NK-92 treated with Interleukin-12 subunit alpha and Interleukin-12 subunit beta, amount 100 ng/mL, for 24 hours (cell line): ENCODE measurements around the gene SPAG5.
A peak's percentile ranks its signal among the peaks of the same experiment; 100 is the strongest.

Experiments used
- DNase-seq: peaks from one replicate; lab custom pipeline; 2025; lab: John Stamatoyannopoulos, UW

Gene SPAG5, protein sequence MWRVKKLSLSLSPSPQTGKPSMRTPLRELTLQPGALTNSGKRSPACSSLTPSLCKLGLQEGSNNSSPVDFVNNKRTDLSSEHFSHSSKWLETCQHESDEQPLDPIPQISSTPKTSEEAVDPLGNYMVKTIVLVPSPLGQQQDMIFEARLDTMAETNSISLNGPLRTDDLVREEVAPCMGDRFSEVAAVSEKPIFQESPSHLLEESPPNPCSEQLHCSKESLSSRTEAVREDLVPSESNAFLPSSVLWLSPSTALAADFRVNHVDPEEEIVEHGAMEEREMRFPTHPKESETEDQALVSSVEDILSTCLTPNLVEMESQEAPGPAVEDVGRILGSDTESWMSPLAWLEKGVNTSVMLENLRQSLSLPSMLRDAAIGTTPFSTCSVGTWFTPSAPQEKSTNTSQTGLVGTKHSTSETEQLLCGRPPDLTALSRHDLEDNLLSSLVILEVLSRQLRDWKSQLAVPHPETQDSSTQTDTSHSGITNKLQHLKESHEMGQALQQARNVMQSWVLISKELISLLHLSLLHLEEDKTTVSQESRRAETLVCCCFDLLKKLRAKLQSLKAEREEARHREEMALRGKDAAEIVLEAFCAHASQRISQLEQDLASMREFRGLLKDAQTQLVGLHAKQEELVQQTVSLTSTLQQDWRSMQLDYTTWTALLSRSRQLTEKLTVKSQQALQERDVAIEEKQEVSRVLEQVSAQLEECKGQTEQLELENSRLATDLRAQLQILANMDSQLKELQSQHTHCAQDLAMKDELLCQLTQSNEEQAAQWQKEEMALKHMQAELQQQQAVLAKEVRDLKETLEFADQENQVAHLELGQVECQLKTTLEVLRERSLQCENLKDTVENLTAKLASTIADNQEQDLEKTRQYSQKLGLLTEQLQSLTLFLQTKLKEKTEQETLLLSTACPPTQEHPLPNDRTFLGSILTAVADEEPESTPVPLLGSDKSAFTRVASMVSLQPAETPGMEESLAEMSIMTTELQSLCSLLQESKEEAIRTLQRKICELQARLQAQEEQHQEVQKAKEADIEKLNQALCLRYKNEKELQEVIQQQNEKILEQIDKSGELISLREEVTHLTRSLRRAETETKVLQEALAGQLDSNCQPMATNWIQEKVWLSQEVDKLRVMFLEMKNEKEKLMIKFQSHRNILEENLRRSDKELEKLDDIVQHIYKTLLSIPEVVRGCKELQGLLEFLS

DNA sequence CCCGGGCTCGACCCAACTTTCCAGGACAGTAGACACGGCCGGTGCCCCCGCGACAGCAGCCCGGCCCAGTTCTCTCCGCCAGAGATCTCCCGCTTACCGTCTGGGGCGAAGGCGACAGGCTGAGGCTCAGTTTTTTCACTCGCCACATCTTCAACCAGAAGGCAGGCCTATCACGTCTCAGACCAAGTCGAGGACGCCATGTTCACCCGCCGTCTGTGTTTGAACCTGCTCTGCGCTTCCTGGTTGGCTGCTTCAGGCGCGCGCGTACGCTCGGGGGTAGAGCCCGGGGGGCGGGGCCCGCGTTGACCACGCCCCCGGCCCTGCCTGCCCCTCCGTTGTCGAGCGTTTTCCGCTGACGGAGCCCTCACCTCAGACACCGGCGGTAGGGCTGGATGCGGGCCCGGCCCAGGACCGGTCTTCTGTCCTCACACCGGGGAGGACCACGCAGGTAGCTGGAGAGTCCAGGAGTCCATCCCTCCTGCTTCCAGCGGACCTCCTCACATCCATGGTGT is at the start of gene SPAG5:
Gene SPAG5, minus strand, starts transcription at position 227 of the 512 bp plus-strand sequence. Its CDS starts 79 bp downstream, at position 148.
- peak; percentile 89 for DNase-seq

DNA sequence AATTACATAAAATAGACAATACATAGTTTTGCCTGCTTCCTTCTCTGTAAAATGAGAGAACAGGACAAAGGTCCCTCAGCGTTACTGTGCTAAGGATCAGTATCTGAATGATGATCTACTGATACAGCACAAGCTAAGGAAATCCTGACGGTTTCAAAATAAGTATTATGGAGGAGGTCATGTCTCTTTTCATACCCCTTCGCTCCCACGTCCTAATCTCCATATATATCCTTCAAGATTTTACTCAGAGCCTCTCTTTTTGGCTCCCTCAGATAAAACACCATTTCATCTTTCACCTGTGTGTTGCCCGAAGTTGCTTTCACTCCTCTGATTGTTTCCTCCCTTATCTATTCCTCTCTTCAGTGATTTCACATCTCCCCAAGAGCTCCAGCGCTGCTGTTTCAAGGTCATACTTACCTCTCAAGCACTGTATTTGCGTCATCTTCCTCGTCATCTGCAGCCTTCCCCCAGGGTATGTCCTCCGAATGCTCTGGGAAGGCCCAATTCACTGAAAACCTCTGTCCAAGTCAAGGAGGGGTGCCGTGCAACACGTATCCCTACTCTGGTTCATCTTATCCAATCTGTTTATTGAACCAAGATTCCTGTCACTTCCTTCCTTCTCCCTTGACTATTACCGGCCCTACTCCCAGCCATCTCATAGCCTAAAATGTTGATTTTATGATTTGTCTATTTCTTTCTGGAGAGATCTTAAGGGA is 47.4 kb upstream of the SPAG5 start:
- DNase-seq: no peak

DNA sequence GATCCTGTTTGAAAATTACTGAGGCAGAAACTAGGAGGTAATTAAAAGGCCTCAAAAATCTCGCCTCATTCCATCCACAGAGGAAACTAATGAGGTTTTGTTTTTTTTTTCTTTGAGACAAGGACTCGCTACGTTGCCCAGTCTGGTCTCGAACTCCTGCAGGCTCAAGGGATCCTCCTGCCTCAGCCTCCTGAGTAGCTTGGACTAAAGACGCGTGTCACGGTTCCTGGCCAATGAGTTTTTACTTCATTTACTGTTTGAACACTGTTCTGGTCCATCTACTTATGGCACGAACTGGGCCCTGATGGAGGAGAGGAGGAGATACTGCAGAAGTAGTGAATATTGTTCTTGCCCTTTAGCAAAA is 46.7 kb upstream of the SPAG5 start:
- DNase-seq: no peak

DNA sequence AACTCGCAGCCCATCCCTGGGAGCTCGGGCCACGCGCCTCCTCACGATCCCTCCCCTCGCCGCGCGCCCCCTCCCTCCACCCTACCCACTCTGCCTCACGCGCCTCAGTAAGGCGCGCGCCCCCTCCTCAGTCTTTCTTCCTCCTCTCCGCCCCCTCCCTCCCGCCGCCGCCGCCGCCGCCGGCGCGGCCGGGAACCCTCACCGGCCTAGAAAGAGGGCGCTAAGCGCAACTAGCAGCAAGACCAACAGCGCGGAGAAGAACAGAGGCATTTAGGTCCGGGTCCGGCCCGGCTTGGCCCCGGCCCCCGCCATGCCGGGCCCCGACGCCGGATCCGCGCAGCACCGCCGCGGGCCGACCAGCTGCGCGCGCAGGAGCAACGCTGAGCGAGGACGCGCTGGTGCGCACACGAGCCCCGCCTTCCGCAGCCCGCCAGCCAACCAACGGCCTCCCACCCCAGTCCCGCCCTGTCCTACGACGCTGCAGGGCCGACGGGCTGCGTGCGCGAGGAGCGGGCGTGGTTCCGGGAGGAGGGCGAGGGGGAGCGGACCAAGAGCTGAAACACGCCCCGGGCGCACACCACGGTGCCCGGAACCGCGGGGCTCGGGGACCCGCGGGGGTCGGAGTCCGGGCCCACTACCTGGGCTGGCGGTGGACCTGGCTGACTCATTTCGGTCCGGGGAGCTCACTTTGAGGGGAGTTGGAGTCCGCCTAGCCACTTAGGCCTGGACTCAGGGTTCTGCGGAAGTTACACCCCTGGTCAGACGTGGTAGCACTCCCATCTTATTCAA is 46.2 kb upstream of the SPAG5 start, which contains the start of gene BLTP2:
Gene BLTP2, minus strand, starts transcription at position 372 of the 789 bp plus-strand sequence. Its CDS starts 102 bp downstream, at position 270.
- DNase-seq: peak; percentile 95

DNA sequence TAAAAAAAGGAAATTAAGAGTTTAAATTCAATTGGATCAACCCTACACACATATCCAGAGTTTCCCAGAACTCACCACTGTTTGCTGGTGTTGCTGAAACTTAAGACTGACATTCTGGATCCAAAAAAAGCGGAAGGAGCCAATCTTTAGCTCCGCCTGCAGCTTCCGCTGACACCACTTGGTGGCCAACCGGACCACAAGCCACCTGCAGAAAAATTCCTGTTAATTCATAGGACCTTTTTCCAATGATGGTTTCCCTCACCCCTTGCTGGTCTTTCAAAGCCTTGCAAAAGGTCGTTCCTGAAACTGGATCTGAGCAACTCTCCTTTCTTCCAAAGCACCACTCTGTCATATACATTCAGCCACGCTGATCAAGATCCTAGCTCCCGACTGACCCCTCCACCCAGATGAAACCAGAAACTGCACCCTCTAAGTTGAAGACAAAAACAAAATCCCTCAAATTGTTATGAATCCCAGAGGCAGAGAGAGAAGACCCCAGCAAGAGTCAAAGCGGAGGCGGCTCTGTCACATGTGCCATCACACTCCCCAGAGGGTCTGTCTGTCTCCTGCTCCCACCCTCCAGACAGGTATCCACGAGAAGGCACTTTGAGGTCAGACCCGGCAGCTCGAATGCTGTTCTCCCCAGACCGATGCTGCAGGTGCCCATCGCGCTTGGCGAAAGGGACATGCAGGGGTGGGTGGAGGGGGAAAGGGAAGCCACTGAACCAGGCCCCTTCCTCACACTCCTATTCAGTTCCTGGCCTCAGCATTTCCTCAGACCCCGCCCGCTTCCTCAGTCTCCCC is 45.4 kb upstream of the SPAG5 start:
- DNase-seq: no peak

DNA sequence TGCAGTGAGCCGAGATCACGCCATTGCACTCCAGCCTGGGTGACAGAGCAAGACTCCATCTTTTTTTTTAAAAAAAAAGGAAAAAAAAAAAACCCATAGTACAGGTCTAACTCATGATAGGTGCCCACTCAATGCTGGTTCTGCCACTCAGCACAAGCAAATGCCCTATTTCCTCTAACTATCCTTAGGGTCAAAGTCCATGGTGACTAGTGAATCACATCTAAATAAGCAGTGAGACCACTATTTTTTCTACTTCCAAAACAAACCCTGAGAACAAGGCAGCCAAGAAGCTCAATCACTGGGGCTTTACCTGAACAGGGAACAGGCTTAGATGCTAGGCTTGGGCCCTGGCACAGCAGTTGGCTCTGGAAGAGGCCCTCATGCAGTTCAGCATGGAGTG is 42.8 kb upstream of the SPAG5 start:
- DNase-seq: no peak

DNA sequence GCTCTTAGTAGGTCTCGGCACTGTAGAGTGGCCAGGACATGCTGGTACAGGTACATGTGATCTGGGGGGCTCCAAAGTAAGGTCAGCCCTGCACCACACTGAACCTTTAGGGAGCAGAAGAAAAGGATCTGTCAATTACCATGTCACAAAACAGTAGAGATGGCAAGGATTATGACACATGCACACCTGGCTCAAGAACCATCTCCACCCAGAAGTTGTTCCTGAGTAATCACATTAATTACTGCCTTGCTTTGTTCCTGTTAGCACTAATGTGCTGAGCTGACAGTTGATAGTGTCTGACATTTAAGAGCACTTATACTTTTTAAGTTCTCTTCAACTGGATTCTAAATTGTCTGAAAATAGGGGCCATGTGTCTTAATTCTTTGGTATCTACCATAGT is 36.7 kb upstream of the SPAG5 start:
- DNase-seq: no peak

DNA sequence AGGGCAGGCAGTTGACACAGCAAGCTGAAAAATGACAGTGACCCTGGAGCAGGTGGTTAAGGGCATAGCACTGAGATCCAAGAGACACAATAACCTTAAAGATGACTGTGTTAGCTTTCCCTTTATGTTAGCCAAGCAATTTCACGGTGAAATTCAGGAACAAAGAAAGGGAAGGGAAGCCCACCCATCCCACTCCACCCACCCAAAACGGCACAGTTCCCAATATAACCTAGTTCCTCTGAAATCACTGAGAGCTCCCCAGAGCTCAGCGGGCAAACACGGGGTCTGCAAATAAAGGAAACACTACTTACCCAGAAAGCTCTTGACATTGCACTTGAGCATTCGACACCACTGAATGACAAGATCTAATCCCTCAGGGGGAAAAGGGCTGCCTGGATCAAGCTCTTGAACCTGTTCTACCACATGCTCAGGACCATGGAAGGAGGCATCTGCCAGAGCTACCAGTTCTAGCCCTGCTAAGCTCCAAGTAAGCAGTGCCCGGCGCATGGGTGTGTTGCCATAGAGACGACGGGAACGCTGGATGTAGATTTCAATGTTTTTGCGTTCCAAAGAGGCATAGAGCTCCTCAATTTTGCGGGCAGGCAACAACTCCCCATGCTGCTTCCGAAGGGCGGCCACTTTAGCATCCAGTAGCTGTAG is 35.5 kb upstream of the SPAG5 start:
- DNase-seq: no peak

DNA sequence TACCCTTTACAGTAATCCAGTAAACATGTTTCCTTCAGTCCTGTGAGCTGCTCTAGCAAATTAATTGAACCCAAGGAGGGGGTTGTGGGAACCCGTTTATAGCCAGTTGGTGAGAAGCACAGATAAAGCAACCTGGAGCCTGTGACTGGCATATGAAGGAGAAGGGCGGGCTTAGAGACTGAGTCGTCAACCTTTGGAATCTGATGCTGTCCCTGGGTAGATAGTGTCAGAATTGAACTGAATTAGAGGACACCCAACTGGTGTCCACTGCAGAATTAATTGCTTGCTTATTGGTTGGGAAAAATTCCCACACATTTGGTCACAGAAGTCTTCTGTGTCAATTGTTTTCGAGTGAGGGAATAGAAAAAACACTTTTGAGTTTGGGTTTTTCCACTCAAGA is 28.0 kb upstream of the SPAG5 start:
- DNase-seq: no peak

DNA sequence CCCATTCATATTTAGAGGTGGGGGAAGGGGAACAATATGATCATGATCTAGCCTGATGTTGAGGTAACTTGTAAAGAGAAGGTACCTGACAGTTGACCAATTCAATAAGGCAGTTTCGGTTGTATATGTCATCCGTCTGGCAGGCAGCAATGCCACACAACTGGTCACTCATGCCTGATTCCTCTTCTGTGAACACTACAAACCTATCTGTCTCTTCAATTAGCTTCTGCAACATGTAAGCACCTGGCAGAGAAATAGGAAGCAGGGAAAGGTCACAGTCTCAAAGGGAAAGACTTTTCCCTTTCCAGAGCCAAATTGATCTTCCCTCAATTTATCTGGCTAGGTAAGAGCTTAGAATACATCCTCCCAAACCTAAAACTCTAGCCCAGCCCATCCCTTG is 25.3 kb upstream of the SPAG5 start:
- DNase-seq: no peak

DNA sequence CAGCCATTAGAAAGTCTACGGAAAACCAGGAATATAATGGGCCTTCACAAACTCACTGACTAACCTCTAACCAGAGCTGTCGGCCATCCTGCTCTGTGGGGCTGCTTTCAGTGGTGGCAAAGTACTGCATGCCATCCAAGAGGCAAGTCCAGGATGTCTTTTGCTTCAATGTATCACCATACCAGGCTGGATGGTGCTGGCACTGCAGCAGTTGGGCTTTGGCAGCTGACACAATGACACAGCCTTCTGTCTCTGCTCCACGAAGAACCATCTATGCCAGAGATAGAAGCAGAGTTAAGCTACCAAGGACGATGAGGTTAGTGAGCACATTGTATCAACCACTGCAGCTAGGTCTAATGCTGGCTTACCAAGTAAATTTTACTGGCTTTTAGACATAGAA is 24.9 kb upstream of the SPAG5 start:
- DNase-seq: no peak

DNA sequence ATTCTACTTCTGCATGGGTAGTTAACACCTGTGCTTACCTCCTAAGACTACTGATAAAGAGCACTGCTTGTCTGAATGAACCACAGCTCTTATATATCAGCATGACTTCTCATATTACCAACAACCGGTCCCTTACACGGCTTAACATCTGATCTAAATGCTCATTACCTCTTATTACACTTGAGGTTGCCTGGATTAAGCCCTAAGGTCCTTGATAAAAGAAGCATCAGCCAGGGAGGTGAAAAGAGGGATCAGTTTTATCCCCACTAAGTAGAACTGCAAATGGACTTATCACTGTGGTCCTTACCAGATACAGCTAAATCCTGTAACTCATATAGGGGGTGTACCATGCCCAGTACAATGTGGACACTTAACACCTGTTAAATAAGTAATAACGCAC is 23.4 kb upstream of the SPAG5 start:
- no peak for DNase-seq

DNA sequence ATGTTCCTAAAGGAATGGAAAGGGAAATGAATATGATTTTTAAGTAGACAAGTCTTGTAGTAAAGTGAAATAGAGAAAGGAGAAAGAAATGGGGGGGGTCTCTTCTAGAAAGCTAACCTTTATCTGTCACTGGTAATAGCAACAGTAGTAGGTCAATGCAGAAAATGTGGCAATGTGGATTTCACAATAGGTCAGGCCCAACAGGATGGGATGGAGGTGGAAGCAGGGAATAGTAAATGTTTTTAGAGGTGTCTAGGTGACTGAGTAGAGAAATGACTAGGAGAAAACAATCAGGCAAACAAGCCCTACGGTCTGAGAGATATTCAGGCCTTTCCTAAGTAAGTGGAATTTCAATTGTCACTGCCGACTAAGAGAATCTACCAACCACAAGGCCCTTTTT is 21.2 kb upstream of the SPAG5 start:
- no peak for DNase-seq

DNA sequence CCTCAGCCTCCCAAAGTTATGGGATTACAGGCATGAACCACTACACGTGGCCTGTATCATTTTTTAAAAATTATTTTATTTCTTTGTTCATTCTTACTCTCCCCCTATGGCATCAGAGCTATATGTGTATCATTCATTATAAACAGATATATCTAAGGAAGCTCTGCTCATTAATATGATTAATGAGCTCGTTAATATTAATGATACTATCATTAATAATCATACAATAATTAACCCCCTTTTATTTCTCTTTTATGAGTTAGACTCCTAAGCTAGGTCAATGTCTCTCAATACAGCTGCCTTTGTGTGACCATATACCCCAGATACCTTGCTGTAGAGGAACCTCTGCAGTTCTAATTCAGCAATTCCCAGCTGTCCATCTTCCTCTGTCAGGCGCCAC is 19.6 kb upstream of the SPAG5 start:
- no peak for DNase-seq

DNA sequence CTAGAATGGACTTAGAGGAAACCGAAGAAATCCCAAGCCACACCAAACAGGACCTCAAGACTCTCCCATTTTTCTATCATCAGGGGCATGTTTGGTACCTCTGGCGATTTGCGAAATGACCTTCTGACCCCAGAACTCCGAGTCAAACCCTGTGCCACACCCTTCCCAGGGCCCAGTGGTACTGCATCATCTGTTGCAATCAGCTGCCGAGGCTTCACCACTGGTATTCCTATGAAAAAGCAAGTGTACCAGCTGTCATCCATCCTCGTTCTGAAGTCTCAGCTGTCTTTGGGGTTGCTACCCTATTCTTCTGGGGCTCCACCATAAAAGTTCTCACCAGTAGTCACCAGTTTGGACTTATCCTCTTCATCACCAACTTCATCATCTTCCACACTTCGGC is 17.5 kb upstream of the SPAG5 start:
- DNase-seq: no peak

DNA sequence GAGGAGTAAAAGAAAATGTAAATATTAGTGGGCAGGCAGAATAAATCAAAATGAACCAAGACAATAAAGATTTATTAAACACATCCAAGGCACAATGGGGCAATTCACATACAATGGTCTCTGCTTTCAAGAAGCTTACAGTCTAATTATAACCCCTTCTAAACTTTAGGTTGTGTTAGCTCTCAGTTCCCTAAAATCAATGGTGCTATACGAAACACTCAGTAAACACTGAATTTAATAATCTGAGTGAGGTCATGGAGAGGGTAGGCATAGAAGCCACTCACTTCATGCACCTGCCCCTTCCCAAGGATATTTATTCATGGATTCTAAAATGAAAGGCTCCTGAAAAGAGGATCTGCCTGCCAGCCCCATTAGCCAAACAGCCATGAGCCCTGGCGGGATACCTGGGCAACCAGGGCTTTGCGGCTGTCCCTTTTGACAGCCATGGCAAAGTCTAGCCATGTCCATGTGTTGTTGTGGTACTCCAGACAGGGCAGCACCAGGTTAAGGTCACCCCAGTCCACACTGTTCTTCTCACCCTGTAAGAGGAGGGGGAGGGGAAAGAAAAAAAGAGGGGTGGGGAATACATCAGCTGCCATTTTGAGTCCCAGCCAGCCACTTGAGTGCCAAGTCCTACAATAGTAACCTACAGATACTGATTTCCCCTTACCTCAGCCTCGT is 16.6 kb upstream of the SPAG5 start:
- DNase-seq: no peak

DNA sequence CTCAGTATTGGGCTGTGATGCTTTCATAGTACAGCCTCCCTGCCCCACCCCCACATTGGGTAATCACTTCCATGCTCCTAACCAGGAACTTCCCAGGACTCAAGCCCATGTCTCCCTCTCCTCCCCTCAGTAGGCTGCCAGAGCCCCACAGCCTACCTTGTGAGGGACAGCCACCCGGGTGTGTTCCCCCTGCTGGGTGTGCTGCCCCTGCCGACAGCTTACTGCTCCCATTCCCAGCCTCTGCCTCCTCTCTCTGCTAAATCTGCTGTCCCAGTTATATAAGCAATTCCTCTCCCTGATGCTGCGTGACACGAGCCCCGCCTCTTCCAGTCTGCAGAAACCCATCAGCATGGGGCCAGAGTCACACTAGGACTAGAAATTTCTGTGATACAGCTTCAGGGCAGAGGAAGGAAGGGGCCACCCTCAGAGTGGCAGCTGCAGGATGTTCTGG is 15.1 kb upstream of the SPAG5 start, which contains the start of gene RSKR:
Gene RSKR, minus strand, starts transcription at position 255 of the 451 bp plus-strand sequence. Its CDS starts 24 bp downstream, at position 231.
- no peak for DNase-seq
